GM12891 (cell line): ENCODE data around the gene GORASP1.

ENCODE experiments used
- DNase-seq: peaks from one replicate; pipeline ENCODE4 v3.0.0; 2011; ENCODE audit warnings: low spot score; ENCODE audit not compliant: insufficient read length
- FAIRE-seq: peaks from 2 replicates; lab custom pipeline; 2011; peaks lifted over from hg19 to GRCh38; lab: Jason Lieb, UNC
- PAX5 ChIP-seq: IDR thresholded peaks from 2 replicates; pipeline ENCODE4 v1.6.1; 2011; ENCODE audit warnings: low read length, moderate library complexity, mild to moderate bottlenecking; ENCODE audit not compliant: insufficient read depth, severe bottlenecking
- POLR2A ChIP-seq: IDR thresholded peaks from 2 replicates; pipeline ENCODE4 v1.6.1; 2011; ENCODE audit warnings: low read depth, low read length, control low read depth
- POLR2AphosphoS5 ChIP-seq: IDR thresholded peaks from 2 replicates; pipeline ENCODE4 v1.6.1; 2011; ENCODE audit warnings: low read depth, low read length, control low read depth
- POU2F2 ChIP-seq: IDR thresholded peaks from 2 replicates; pipeline ENCODE4 v1.6.1; 2011; ENCODE audit warnings: low read depth, mild to moderate bottlenecking, control low read depth, low read length, moderate library complexity
- SPI1 ChIP-seq: IDR thresholded peaks from 2 replicates; pipeline ENCODE4 v1.6.1; 2011; ENCODE audit warnings: low read depth, low read length, control low read depth
- TAF1 ChIP-seq: IDR thresholded peaks from 2 replicates; pipeline ENCODE4 v1.6.1; 2011; ENCODE audit warnings: low read depth, low read length, control low read depth

The GORASP1 gene

DNA sequence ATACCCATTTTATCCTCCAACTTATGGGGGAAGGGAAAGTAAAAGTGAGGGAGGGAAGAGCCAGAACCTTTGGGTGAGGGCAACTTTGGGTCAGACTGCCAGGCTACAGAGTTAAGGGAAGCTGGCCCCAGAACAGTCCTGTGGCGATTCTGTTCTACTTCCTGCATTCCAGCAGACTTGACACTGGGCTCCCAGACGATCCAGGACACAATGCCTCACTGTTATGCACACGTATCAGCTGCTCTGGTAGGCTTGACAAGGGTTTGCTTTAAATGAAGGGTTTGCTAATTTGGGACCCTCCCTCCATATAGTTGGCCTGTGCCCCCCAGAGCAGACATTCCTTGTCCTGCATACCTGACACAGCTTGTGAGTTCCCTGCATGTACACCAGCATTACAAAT lies 10.7 kb downstream of the GORASP1 start:
- DNase-seq (no peak), FAIRE-seq (no peak)

DNA sequence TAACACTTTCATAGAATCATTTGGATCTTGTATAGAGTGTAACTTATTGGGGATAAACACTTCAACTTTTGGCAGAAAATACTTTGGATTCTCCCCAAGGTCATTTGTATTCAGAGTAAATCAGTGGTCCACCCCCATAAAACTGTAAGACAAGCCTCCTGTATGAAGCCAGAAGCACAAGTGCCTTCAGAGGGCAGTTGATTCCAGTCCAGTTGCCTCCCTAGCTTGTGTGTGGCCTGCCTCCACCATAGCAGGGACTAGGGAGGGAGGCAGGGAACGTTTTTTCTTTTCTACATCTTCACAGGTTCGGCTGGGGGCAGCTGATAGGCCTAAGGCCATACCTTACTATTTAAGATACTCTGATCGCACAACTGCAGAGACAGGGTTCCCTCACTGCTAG lies 11.6 kb downstream of the GORASP1 start:
- DNase-seq, result no peak
- TF ChIP-seq POLR2AphosphoS5 (no peak), POLR2A (no peak), POU2F2 (no peak), TAF1 (no peak), SPI1 (no peak), PAX5 (no peak)

More for the DNA sequence above, 10.7 kb downstream of the GORASP1 start:
- TF ChIP-seq POLR2AphosphoS5 (no peak), PAX5 (no peak), POU2F2 (no peak)

DNA sequence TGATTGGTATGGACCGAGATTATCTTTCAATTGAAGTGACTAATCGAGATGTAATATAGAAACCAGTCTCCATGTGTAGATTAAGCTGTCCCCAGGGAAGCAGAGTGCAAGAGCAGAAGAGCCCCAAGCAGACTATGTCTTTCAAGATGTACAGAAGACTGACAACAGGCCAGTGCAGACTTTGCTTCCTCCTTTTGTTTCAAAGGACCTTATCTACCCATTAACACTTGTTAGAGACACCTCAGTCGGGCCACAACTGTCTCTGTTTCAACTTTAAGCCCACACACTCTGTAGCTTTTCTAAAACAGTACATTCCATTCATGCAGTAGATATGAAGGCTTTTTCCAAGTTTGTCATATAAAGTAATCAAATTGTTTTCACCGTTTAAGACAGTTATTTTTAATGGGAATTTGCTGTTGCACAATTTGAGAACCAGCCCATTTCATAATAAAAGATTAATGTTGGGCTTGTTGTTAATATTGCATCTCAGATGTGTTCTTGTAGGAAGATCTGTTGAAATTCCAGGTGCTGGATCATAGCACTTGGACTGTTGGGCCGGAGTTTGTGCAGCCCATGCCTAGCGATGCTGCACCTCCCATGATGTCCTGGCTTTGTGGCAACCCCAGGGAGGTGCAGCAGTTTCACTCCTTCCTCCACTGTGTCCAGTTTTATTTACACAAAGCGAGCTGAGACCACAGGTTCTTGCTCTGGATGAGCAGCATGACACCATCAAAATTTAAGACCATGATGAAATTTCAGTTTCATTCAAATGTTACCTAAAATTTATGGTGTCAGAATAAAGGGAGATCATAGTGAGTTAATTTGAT lies 12.4 kb downstream of the GORASP1 start:
- TF ChIP-seq POLR2A, result no peak
- no peak for TF ChIP-seq SPI1
- TF ChIP-seq POU2F2, result no peak
- no peak for TF ChIP-seq POLR2AphosphoS5
- no peak for TF ChIP-seq PAX5
- TF ChIP-seq TAF1, result no peak
- DNase-seq (no peak), FAIRE-seq (no peak)

More for the DNA sequence above, 11.6 kb downstream of the GORASP1 start:
- no peak for FAIRE-seq

DNA sequence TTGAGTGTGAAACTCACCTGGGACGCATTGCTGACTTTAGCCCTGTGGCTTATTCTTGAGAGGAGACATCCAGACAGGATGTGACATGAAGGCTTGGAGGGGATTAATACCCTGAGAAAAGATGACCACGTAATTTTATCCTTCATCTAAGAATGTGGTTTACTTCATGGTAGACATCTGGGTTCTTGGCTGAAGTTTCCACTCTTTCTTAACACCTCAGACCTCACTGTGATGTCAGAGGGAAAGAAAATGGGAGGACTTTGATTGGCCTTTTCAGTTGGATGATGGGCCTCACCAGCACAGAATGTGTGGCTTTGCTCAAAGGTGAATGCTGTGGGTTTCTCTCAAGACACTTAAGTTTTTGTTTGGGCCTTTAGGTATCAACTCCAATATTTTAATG lies 16.5 kb downstream of the GORASP1 start:
- DNase-seq (no peak), FAIRE-seq (no peak)
- TF ChIP-seq SPI1 (no peak), POU2F2 (no peak), POLR2AphosphoS5 (no peak), PAX5 (no peak), TAF1 (no peak), POLR2A (no peak)

DNA sequence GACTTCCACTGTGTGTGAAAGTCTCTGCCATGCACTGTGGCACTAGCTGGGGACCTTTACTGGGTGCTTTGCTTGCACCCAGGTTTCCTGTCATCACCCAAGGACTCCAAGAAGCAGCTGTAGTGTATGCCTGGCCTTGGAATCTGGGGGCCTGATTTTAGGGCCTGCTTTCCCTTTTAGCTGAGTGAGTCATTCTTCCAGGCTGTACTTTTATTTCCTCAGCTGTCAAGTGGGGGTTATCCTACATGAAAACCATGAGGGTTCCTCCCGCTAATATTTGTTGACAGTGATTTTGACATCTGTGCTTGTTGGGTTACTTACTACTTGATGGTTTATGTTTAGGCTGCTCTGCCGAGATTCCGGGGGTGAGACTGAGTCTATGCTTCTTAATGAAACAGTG lies 18.5 kb downstream of the GORASP1 start:
- DNase-seq, result no peak
- TF ChIP-seq PAX5, result no peak
- FAIRE-seq, result peak; percentile 16

GRCh38 chr3:39088456-39088855 lies 19.0 kb downstream of the GORASP1 start:
- FAIRE-seq (no peak), DNase-seq (no peak)
- TF ChIP-seq POU2F2, result no peak
- TF ChIP-seq POLR2AphosphoS5, result no peak
- TF ChIP-seq PAX5, result no peak
- no peak for TF ChIP-seq POLR2A
- TF ChIP-seq SPI1, result no peak
- TF ChIP-seq TAF1, result no peak

- TF ChIP-seq POLR2AphosphoS5 (no peak), SPI1 (peak; percentile 26; the same call in 1 of the 2 replicates), POU2F2 (peak; percentile 76)
- FAIRE-seq (peak; percentile 92), DNase-seq (no peak)
These were observed 21.3 kb downstream of the GORASP1 start for GRCh38 chr3:39086144-39086543.

DNA sequence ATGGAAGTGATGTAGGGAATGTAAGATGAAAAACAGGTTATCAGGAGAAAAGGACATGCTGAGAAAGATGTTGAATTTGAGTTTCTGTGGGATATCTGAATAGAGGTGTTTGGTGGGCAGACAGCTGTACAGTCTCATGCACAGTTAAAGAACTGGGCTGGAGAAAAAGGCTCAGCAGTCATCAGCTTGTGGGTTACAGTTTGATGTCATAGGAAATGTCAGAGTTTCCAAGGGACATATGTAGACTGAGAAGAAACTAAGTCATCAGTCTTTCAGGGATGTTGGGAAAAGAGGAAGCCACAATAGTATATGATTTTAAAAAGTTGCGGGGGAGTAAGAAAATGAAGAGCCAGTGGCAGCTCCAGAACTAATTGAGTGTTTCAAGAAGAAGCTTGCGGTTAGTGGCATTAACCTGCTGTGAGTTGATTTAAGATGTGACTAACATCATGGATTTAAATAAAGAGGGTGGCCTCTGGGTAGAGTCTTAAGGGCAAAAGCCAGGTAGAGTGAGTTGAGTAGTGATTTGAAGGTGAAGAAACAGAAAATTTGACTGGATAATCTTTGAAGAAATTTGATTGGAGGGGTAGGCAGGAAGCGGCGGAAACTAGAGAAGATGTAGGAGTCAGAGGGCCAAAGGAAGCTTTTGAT lies 24.6 kb downstream of the GORASP1 start:
- TF ChIP-seq POLR2A, result no peak
- TF ChIP-seq PAX5, result no peak
- no peak for TF ChIP-seq TAF1
- no peak for TF ChIP-seq SPI1
- TF ChIP-seq POU2F2, result no peak
- no peak for TF ChIP-seq POLR2AphosphoS5
- DNase-seq (no peak), FAIRE-seq (peak; percentile 33)

GRCh38 chr3:39080026-39080425 lies 27.4 kb downstream of the GORASP1 start:
- TF ChIP-seq SPI1 (no peak), TAF1 (no peak), POLR2AphosphoS5 (no peak), PAX5 (no peak), POLR2A (no peak), POU2F2 (no peak)
- peak; percentile 9 for FAIRE-seq

GRCh38 chr3:39079530-39079929 lies 27.9 kb downstream of the GORASP1 start:
- no peak for FAIRE-seq
- DNase-seq, result no peak
- no peak for TF ChIP-seq TAF1
- TF ChIP-seq PAX5, result no peak
- no peak for TF ChIP-seq POLR2A
- TF ChIP-seq POLR2AphosphoS5, result no peak
- no peak for TF ChIP-seq SPI1
- no peak for TF ChIP-seq POU2F2

More at GRCh38 chr3:39080026-39080425, 27.4 kb downstream of the GORASP1 start:
- DNase-seq, result no peak
